RWPE2 (cell line): Measurements from ENCODE around the gene PLPPR2.

ENCODE experiments used
- ATAC-seq: fragments of 200-7000 bp; cut with Tn5 transposase; 3 replicates; pipeline ENCODE4 v1.9.1; 2021; ENCODE audit warnings: low read depth
- DNase-seq: peaks from one replicate; pipeline ENCODE4 v3.0.0-alpha.2; 2020; ENCODE audit warnings: low spot score
- H3K27ac ChIP-seq: fragments of 450-650 bp; 2 replicates; pipeline ENCODE4 v1.5.1; 2017; ENCODE audit warnings: mild to moderate bottlenecking; ENCODE audit not compliant: poor library complexity, severe bottlenecking
- H3K27me3 ChIP-seq: fragments of 250-450 bp; sonication (Bioruptor Pico); 2 replicates; pipeline ENCODE4 v1.5.1; 2021; ENCODE audit warnings: mild to moderate bottlenecking, moderate library complexity; ENCODE audit not compliant: insufficient read depth, poor library complexity, severe bottlenecking
- H3K36me3 ChIP-seq: fragments of 250-450 bp; sonication (Bioruptor Pico); 2 replicates; pipeline ENCODE4 v1.5.1; 2020; ENCODE audit warnings: low read depth, mild to moderate bottlenecking, moderate library complexity
- H3K4me1 ChIP-seq: fragments of 250-450 bp; sonication (Bioruptor Pico); 2 replicates; pipeline ENCODE4 v1.5.1; 2021; ENCODE audit warnings: mild to moderate bottlenecking, moderate library complexity; ENCODE audit not compliant: insufficient read depth, poor library complexity, severe bottlenecking
- H3K4me3 ChIP-seq: fragments of 250-450 bp; sonication (Bioruptor Pico); 2 replicates; pipeline ENCODE4 v1.5.1; 2021; ENCODE audit warnings: mild to moderate bottlenecking, moderate library complexity; ENCODE audit not compliant: severe bottlenecking
- H3K9me3 ChIP-seq: fragments of 250-450 bp; sonication (Bioruptor Pico); 2 replicates; pipeline ENCODE4 v1.5.1; 2021; ENCODE audit warnings: mild to moderate bottlenecking, moderate library complexity; ENCODE audit not compliant: severe bottlenecking
- CTCF ChIP-seq: fragments of 450-650 bp; IDR thresholded peaks from one replicate; pipeline ENCODE4 v1.5.1; 2017; ENCODE audit warnings: mild to moderate bottlenecking, moderate library complexity; ENCODE audit not compliant: poor library complexity, severe bottlenecking

The PLPPR2 gene

GRCh38 chr19:11373166-11373884 is 18.1 kb downstream of the PLPPR2 start:
- no peaks in the 10 kb centered on the region for H3K27me3 ChIP-seq
- no peak for TF ChIP-seq CTCF
- ATAC-seq: no peak
- H3K4me3 ChIP-seq: no peak overlapping the region
- H3K9me3 ChIP-seq: no peaks in the 10 kb centered on the region
- H3K36me3 ChIP-seq: peaks cover 9% of the 10 kb centered on the region
- no peak overlapping the region for H3K27ac ChIP-seq
- H3K4me1 ChIP-seq: peaks cover 19% of the 10 kb centered on the region
- DNase-seq: no peak

- no peaks in the 10 kb centered on the region for H3K9me3 ChIP-seq
- DNase-seq (no peak), ATAC-seq (no peak)
- peaks cover 12% of the 10 kb centered on the region for H3K36me3 ChIP-seq
- H3K27ac ChIP-seq: peak overlapping the region; percentile 73
- TF ChIP-seq CTCF: no peak
- H3K27me3 ChIP-seq: no peaks in the 10 kb centered on the region
- H3K4me1 ChIP-seq: peaks cover 26% of the 10 kb centered on the region
- peak overlapping the region; percentile 64 for H3K4me3 ChIP-seq
Measured at GRCh38 chr19:11373885-11374432, 18.7 kb downstream of the PLPPR2 start.

GRCh38 chr19:11374433-11375142 is 19.4 kb downstream of the PLPPR2 start, which contains the start of gene SWSAP1:
TSS of gene SWSAP1 (plus strand) at chr19:11374666. CDS start at chr19:11374681, 15 bp downstream.
- H3K27ac ChIP-seq: peak within 1 kb of the TSS; percentile 73

GRCh38 chr19:11375143-11375948 is 20.1 kb downstream of the PLPPR2 start:
- peaks cover 29% of the 10 kb centered on the region for H3K4me1 ChIP-seq
- no peaks in the 10 kb centered on the region for H3K27me3 ChIP-seq
- H3K27ac ChIP-seq: peak overlapping the region; percentile 73
- H3K4me3 ChIP-seq: peak overlapping the region; percentile 64
- TF ChIP-seq CTCF: no peak
- no peaks in the 10 kb centered on the region for H3K9me3 ChIP-seq
- ATAC-seq (0 out of 3 replicates have a peak, but pooled peaks have one; percentile 2), DNase-seq (no peak)
- peaks cover 12% of the 10 kb centered on the region for H3K36me3 ChIP-seq

More at GRCh38 chr19:11374433-11375142, 19.4 kb downstream of the PLPPR2 start, which contains the start of gene SWSAP1:
- Histone ChIP-seq H3K36me3 (peaks cover 12% of the 10 kb centered on the region), H3K4me1 (peaks cover 27% of the 10 kb centered on the region), H3K9me3 (no peaks in the 10 kb centered on the region), H3K27me3 (no peaks in the 10 kb centered on the region), H3K4me3 (peak within 1 kb of the TSS; percentile 64)
- DNase-seq (peak; percentile 98), ATAC-seq (peak; percentile 88)
- TF ChIP-seq CTCF: no peak
